HUES48 (cell line): ENCODE data around the gene IGFALS.
A peak's percentile ranks its signal among the peaks of the same experiment; 100 is the strongest.

Experiments
- H3K27ac ChIP-seq: one replicate; pipeline ENCODE4 v1.7.0; 2013; ENCODE audit warnings: low read depth, low read length, inconsistent platforms
- H3K27me3 ChIP-seq: 2 replicates; pipeline ENCODE4 v1.6.1; 2013; ENCODE audit warnings: mild to moderate bottlenecking, low read length; ENCODE audit not compliant: control insufficient read depth, insufficient read depth
- H3K36me3 ChIP-seq: 2 replicates; pipeline ENCODE4 v1.6.1; 2013; ENCODE audit warnings: low read length; ENCODE audit not compliant: control insufficient read depth, insufficient read depth
- H3K4me1 ChIP-seq: 2 replicates; pipeline ENCODE4 v1.6.1; 2013; ENCODE audit warnings: mild to moderate bottlenecking, low read length; ENCODE audit not compliant: control insufficient read depth, insufficient read depth
- H3K4me3 ChIP-seq: 2 replicates; pipeline ENCODE4 v1.5.1; 2013; ENCODE audit warnings: mild to moderate bottlenecking, low read depth, low read length
- H3K9ac ChIP-seq: 2 replicates; pipeline ENCODE4 v1.6.1; 2013; ENCODE audit warnings: mild to moderate bottlenecking, low read depth, low read length, moderate library complexity
- H3K9me3 ChIP-seq: 2 replicates; pipeline ENCODE4 v1.6.1; 2013; ENCODE audit warnings: low read length; ENCODE audit not compliant: control insufficient read depth, insufficient read depth

The IGFALS gene

DNA sequence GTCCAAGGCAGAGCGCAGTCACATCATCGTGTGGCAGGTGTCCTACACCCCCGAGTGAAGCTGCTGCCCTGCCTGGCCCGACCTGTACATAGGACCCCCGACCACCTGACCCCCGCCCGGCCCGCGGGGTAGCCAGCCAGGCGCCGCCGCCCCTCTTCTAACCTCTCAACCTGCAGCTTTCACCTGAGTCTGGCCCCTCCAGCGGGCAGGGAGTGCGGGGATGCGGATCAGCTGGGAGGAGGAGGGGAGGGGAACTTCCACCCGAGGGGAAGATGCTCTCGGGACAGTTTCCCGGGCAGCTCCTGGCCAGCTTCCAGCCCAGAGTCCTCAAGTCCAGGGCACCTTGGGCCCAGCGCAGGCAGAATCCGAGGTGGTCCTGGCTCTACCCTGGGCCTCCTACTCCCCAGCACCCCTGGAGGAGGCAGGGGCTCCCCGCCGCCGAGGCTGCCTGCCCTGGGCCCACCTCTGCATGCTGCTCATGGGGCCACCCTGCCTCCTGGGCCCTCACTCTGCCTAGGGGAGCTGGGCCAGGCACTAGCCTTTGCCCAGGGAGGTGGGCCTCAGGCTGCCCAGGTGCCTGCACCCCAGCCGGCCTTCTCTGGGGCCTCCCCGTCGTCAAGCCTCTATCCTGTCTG is 24.6 kb downstream of the IGFALS start:
- H3K36me3 ChIP-seq: peaks cover 31% of the 10 kb centered on the region; the same call in 1 of the 2 replicates
- H3K9ac ChIP-seq: no peak overlapping the region

DNA sequence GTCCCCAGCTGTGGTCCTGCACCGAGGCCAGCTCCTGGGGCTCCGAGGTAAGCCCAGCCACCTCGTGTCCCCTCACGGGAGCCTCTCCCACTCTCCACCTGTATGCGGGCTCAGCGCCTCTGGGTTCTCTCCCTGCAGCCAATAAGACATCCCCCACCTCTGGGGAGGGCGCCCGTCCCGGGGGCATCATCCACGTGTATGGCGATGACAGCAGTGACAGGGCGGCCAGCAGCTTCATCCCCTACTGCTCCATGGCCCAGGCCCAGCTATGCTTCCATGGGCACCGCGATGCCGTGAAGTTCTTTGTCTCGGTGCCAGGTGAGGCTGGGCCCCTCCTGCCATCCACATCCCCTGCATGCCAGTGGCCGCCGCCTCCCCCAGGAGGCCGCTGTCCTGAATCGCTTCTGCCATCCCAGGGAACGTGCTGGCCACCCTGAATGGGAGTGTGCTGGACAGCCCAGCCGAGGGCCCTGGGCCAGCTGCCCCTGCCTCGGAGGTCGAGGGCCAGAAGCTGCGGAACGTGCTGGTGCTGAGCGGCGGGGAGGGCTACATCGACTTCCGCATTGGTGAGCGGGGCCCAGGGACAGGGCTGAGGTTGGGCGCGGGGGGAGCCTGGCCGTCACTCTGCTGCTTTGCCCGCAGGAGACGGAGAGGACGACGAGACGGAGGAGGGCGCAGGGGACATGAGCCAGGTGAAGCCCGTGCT is 25.3 kb downstream of the IGFALS start:
- Histone ChIP-seq H3K9ac (no peak overlapping the region), H3K27me3 (no peaks in the 10 kb centered on the region), H3K36me3 (peaks cover 31% of the 10 kb centered on the region; the same call in 1 of the 2 replicates), H3K4me3 (no peak overlapping the region), H3K4me1 (peaks cover 10% of the 10 kb centered on the region; the same call in 1 of the 2 replicates), H3K27ac (no peak overlapping the region), H3K9me3 (no peaks in the 10 kb centered on the region)

More for the DNA sequence above, 24.6 kb downstream of the IGFALS start:
- Histone ChIP-seq H3K4me1 (peaks cover 10% of the 10 kb centered on the region; the same call in 1 of the 2 replicates), H3K27ac (no peak overlapping the region), H3K9me3 (no peaks in the 10 kb centered on the region), H3K27me3 (no peaks in the 10 kb centered on the region), H3K4me3 (no peak overlapping the region)

DNA sequence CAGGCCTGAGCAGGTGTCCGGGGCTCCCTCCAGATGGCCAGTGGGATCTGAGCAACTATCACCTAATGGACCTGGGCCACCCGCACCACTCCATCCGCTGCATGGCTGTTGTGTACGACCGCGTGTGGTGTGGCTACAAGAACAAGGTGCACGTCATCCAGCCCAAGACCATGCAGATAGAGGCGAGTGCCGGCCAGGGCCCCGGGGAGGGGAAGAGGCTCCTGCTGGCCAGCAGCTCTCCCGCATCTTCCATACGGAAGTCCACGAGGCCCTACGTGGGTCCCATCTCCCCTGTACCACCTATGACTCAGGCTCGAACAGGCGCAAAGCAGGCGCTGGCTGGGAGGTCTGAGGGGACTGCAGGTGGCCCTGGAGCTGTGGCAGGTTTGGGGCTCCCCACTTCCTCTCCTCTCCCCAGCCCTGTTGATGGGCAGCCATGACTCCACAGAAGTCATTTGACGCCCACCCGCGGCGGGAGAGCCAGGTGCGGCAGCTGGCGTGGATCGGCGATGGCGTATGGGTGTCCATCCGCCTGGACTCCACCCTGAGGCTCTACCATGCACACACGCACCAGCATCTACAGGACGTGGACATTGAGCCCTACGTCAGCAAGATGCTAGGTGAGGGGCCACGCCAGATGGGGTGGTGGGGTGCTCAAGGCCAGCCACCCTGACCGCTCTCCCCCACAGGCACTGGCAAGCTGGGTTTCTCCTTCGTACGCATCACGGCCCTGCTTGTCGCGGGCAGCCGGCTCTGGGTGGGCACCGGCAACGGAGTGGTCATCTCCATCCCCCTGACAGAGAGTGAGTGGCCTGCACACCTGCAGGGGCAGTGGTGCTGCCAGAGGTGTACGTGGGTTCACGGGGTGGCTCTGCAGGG is 26.1 kb downstream of the IGFALS start:
- Histone ChIP-seq H3K36me3 (peaks cover 31% of the 10 kb centered on the region; the same call in 1 of the 2 replicates), H3K27ac (no peak overlapping the region), H3K9ac (no peak overlapping the region), H3K9me3 (no peaks in the 10 kb centered on the region), H3K27me3 (no peaks in the 10 kb centered on the region), H3K4me1 (peaks cover 10% of the 10 kb centered on the region; the same call in 1 of the 2 replicates), H3K4me3 (no peak overlapping the region)

DNA sequence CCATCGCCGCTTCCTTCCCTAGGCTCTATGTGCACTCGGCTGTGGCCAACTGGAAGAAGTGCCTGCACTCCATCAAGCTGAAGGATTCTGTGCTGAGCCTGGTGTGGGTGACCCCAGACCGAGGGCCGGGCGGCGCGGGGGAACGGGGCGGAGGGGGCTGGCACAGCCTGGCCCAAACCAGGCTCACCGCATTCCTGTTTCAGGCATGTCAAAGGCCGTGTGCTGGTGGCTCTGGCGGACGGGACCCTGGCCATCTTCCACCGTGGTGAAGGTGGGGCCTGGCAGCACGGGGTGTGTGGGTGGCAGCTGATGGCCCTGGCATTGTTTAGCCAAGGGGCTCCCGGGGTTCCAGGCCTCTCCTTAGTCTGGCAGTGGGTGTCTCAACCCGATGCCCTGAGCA is 26.8 kb downstream of the IGFALS start:
- no peak overlapping the region for H3K4me3 ChIP-seq
- peaks cover 31% of the 10 kb centered on the region; the same call in 1 of the 2 replicates for H3K36me3 ChIP-seq
- H3K9ac ChIP-seq: no peak overlapping the region
- H3K27ac ChIP-seq: no peak overlapping the region
- peaks cover 10% of the 10 kb centered on the region; the same call in 1 of the 2 replicates for H3K4me1 ChIP-seq
- H3K27me3 ChIP-seq: no peaks in the 10 kb centered on the region
- no peaks in the 10 kb centered on the region for H3K9me3 ChIP-seq

DNA sequence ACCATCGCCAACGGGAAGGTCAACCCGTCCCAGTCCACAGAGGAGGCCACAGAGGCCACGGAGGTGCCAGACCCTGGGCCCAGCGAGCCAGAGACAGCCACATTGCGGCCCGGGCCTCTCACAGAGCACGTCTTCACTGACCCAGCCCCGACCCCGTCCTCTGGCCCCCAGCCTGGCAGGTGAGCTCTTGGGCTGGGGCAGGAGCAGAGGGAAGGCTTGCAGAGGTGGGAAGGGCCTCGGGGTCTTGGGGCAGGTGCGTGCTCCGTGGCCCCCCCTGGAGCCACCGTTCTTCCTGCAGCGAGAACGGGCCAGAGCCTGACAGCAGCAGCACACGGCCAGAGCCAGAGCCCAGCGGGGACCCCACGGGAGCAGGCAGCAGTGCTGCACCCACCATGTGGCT is 27.3 kb downstream of the IGFALS start:
- Histone ChIP-seq H3K27ac (no peak overlapping the region), H3K4me3 (no peak overlapping the region), H3K27me3 (no peaks in the 10 kb centered on the region), H3K9me3 (no peaks in the 10 kb centered on the region), H3K9ac (no peak overlapping the region), H3K4me1 (peaks cover 10% of the 10 kb centered on the region; the same call in 1 of the 2 replicates), H3K36me3 (peaks cover 31% of the 10 kb centered on the region; the same call in 1 of the 2 replicates)

DNA sequence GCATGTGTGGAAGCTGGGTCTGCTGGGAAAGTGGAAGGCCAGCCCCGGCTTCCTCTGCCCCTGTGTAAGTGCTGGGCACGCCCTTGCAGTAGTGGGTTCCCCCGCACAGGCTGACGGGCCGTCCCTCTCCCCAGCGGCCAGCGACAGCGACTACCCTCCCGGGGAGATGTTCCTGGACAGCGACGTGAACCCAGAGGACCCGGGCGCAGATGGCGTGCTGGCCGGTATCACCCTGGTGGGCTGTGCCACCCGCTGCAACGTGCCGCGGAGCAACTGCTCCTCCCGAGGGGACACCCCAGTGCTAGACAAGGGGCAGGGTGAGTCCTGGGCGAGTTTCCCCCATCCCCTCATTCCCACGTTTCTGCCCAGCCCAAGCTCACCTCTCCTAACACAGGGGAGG is 27.7 kb downstream of the IGFALS start:
- H3K36me3 ChIP-seq: peaks cover 31% of the 10 kb centered on the region; the same call in 1 of the 2 replicates
- H3K27ac ChIP-seq: no peak overlapping the region
- H3K4me3 ChIP-seq: no peak overlapping the region
- H3K4me1 ChIP-seq: peaks cover 10% of the 10 kb centered on the region; the same call in 1 of the 2 replicates
- H3K9ac ChIP-seq: no peak overlapping the region
- no peaks in the 10 kb centered on the region for H3K27me3 ChIP-seq
- no peaks in the 10 kb centered on the region for H3K9me3 ChIP-seq

DNA sequence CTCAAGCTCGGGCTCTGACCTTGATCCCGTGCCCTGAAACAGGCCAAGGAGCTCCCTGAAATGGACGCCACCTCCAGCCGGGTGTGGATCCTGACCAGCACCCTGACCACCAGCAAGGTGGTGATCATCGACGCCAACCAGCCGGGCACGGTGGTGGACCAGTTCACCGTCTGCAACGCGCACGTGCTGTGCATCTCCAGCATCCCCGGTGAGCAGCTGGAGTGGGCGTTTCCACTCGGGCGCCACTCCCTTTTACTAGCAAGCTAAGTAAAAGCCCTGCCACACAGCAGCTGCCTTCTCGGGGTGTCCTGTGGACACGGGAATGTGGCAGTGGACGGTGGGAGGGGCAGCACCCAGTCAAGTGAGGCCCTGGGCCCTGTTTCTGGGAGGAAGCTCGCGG is 28.5 kb downstream of the IGFALS start:
- Histone ChIP-seq H3K9ac (no peak overlapping the region), H3K27ac (no peak overlapping the region), H3K36me3 (peaks cover 31% of the 10 kb centered on the region; the same call in 1 of the 2 replicates), H3K4me3 (no peak overlapping the region), H3K9me3 (no peaks in the 10 kb centered on the region), H3K4me1 (peaks cover 6% of the 10 kb centered on the region; the same call in 1 of the 2 replicates), H3K27me3 (no peaks in the 10 kb centered on the region)

DNA sequence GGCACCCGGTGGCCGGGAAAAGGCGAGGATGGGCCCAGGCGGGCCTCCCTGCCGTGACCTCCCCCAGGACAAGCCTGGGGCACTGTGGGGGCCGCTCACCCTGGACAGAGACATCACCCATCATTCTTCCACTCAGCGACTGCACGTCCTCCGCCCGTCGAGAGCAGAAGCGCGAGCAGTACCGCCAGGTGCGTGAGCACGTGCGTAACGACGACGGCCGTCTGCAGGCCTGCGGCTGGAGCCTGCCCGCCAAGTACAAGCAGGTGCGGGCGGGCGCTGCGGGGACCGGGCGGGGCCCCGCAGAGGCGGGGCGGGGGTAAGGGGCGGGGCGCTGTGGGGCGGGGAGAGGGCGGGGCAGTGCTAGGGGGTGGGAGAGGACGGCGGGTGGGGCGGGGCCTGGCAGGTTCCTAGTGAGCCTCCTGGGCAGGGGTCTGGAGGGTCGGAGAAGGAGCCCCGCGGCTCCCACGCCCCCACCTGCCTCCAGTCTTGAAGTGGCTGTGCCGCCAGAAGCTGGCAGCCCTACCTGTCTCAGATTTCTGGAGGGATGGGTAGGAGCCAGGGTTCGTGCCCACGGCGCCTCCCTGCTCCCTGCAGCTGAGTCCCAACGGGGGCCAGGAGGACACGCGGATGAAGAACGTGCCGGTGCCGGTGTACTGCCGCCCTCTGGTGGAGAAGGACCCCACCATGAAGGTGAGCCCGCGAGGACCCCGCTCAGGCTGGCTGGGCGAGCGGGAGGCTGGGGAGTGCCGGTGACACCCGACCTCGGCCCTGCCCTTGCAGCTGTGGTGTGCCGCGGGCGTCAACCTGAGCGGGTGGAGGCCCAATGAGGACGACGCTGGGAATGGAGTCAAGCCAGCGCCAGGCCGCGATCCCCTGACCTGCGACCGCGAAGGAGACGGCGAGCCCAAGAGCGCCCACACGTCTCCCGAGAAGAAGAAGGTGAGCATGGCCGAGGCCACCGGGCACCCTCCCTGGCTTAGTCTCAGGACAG is 29.7 kb downstream of the IGFALS start:
- peaks cover 27% of the 10 kb centered on the region; the same call in 1 of the 2 replicates for H3K36me3 ChIP-seq

DNA sequence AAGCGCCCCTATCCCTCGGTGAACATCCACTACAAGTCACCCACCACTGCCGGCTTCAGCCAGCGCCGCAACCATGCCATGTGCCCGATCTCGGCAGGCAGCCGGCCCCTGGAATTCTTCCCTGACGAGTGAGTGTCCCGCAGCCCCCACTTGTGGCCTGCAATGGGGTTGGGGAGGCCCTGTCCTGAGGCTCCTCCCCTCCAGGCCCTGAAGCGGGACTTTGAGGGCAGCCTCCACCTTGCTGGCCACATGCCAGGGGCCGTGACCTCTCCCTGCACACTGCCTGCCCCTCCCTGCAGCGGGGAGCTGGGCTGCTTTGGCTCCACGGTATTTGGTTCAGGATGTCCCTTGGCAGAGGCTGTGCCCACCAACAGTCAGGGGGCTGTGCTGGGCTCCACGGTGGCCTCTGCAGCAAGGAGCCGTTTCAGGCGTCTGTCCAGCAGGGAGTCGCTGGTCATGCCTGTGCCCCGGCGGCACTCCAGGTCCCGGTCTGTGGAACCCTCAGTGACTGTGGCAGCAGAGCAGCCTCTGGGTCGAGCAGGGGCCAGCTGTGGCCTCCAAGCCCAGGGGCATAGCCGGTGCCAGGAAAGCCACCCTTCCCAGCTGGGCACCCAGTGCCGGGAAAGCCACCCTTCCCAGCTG is 30.5 kb downstream of the IGFALS start:
- no peak overlapping the region for H3K9ac ChIP-seq
- peaks cover 21% of the 10 kb centered on the region; the same call in 1 of the 2 replicates for H3K36me3 ChIP-seq
- H3K4me1 ChIP-seq: peaks cover 6% of the 10 kb centered on the region; the same call in 1 of the 2 replicates
- H3K27ac ChIP-seq: no peak overlapping the region
- H3K9me3 ChIP-seq: no peaks in the 10 kb centered on the region
- H3K4me3 ChIP-seq: no peak overlapping the region
- no peaks in the 10 kb centered on the region for H3K27me3 ChIP-seq

More for the DNA sequence above, 29.7 kb downstream of the IGFALS start:
- Histone ChIP-seq H3K27me3 (no peaks in the 10 kb centered on the region), H3K4me3 (peak overlapping the region; percentile 52), H3K4me1 (peaks cover 6% of the 10 kb centered on the region; the same call in 1 of the 2 replicates), H3K9me3 (no peaks in the 10 kb centered on the region), H3K27ac (no peak overlapping the region), H3K9ac (no peak overlapping the region)
